HEK293 (cell line): ENCODE data around the gene MEGF8.

Experiments used
- CTCF ChIA-PET: fragments of 350-600 bp; formaldehyde crosslinking; extraction: SDS; loops from one replicate; lab custom pipeline; 2021; ENCODE audit warnings: antibody characterized with exemption; lab: Yijun Ruan, JAX
- POLR2A ChIA-PET: fragments of 300-600 bp; formaldehyde crosslinking; extraction: SDS; loops from one replicate; lab custom pipeline; 2020; ENCODE audit warnings: antibody characterized with exemption, inconsistent platforms; lab: Yijun Ruan, JAX
- H3K27ac ChIP-seq: fragments of 200-500 bp; sonication (Bioruptor generic); 2 replicates; pipeline ENCODE4 v1.5.1; 2014; ENCODE audit warnings: low read depth, low read length, control low read depth, inconsistent platforms; ENCODE audit errors: extremely low read depth
- H3K36me3 ChIP-seq, 2 experiments: fragments of 200-500 bp in 1 of 2; sonication (Bioruptor generic) in 1 of 2; 1 replicate in 1 of 2; 2 replicates in 1 of 2; pipeline ENCODE4 v1.5.1; 2014 to 2017; ENCODE audit warnings: inconsistent platforms in 2 of 2, low read length in 2 of 2; ENCODE audit not compliant: control insufficient read depth in 2 of 2, insufficient read depth in 1 of 2
- H3K4me1 ChIP-seq: fragments of 200-500 bp; sonication (Bioruptor generic); 2 replicates; pipeline ENCODE4 v1.5.1; 2014; ENCODE audit warnings: mild to moderate bottlenecking, low read length, inconsistent platforms; ENCODE audit not compliant: control insufficient read depth, insufficient read depth
- H3K4me3 ChIP-seq: 2 replicates; pipeline ENCODE4 v1.5.1; 2011; ENCODE audit warnings: low read depth, mild to moderate bottlenecking, control low read depth, low read length, moderate library complexity
- H3K9me3 ChIP-seq: fragments of 200-500 bp; sonication (Bioruptor generic); 2 replicates; pipeline ENCODE4 v1.5.1; 2014; ENCODE audit warnings: low read depth, low read length, inconsistent platforms; ENCODE audit not compliant: control insufficient read depth, insufficient read depth
- PRDM1 ChIP-seq: fragments of 450-650 bp; formaldehyde crosslinking; IDR thresholded peaks from 2 replicates; pipeline ENCODE4; 2016; ENCODE audit warnings: missing biosample characterization, missing genetic modification characterization
- RBAK ChIP-seq: fragments of 450-650 bp; formaldehyde crosslinking; IDR thresholded peaks from 2 replicates; pipeline ENCODE4 v1.5.1; 2016; ENCODE audit warnings: missing biosample characterization, missing genetic modification characterization
- ZBTB20 ChIP-seq: fragments of 450-650 bp; formaldehyde crosslinking; IDR thresholded peaks from 2 replicates; pipeline ENCODE4 v1.5.1; 2016; ENCODE audit warnings: missing biosample characterization, missing genetic modification characterization
- ZNF174 ChIP-seq: fragments of 450-650 bp; formaldehyde crosslinking; IDR thresholded peaks from 2 replicates; pipeline ENCODE4 v1.5.0; 2017; ENCODE audit warnings: missing biosample characterization, mild to moderate bottlenecking, missing genetic modification characterization
- ZNF24 ChIP-seq: fragments of 450-650 bp; formaldehyde crosslinking; IDR thresholded peaks from 2 replicates; pipeline ENCODE4 v1.5.1; 2016; ENCODE audit warnings: missing biosample characterization, missing genetic modification characterization
- ZNF292 ChIP-seq: fragments of 450-650 bp; formaldehyde crosslinking; IDR thresholded peaks from 2 replicates; pipeline ENCODE4 v1.5.1; 2016; ENCODE audit warnings: low read depth, missing biosample characterization, missing genetic modification characterization, borderline replicate concordance
- ZNF423 ChIP-seq: fragments of 450-650 bp; formaldehyde crosslinking; IDR thresholded peaks from 2 replicates; pipeline ENCODE4 v1.5.1; 2016; ENCODE audit warnings: missing biosample characterization, missing genetic modification characterization
- ZNF791 ChIP-seq: fragments of 450-650 bp; formaldehyde crosslinking; IDR thresholded peaks from 2 replicates; pipeline ENCODE4 v1.5.1; 2016; ENCODE audit warnings: missing biosample characterization, missing genetic modification characterization
- TF ChIP-seq, protein P1 (sequence below): fragments of 450-650 bp; IDR thresholded peaks from 2 replicates; pipeline ENCODE4 v1.5.1; 2018; ENCODE audit warnings: missing biosample characterization, mild to moderate bottlenecking, missing genetic modification characterization
- TF ChIP-seq, protein P2 (sequence below): fragments of 450-650 bp; formaldehyde crosslinking; optimal IDR thresholded peaks from 2 replicates; pipeline ENCODE3; 2016; ENCODE audit warnings: missing biosample characterization, mild to moderate bottlenecking, missing genetic modification characterization
- TF ChIP-seq, protein P3 (sequence below): fragments of 450-650 bp; formaldehyde crosslinking; IDR thresholded peaks from 2 replicates; pipeline ENCODE4 v1.5.1; 2016; ENCODE audit warnings: missing biosample characterization, missing genetic modification characterization, borderline replicate concordance
- TF ChIP-seq, protein P4 (sequence below): fragments of 450-650 bp; formaldehyde crosslinking; IDR thresholded peaks from 2 replicates; pipeline ENCODE4 v1.5.1; 2016; ENCODE audit warnings: missing biosample characterization, missing genetic modification characterization
- TF ChIP-seq, protein P5 (sequence below): fragments of 450-650 bp; formaldehyde crosslinking; IDR thresholded peaks from 2 replicates; pipeline ENCODE4 v1.5.1; 2016; ENCODE audit warnings: missing biosample characterization, missing genetic modification characterization

MEGF8 gene

DNA sequence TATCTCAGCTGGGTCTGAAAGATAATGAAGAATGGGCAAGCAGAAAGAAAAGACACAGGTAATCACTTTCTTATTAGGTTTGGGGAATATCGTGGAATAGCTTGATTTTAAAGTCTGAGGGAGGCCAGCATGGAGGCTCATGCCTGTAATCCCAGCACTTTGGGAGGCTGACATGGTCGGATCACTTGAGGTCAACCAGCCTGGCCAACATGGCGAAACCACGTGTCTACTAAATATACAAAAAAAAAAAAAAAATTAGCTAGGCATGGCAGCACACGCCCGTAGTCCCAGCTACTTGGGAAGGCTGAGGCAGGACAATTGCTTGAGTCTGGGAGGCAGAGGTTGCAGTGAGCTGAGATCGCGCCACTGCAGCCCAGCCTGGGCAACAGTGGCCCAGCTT lies 21.6 kb upstream of the MEGF8 start:
- H3K4me1 ChIP-seq, result peaks cover 13% of the 10 kb centered on the region
- ChIA-PET POLR2A (interaction anchor here (0.7 kb wide), 2 partner anchors 19 to 121 kb away, joined by 4 to 5 read pairs; no protein-coding TSS in a partner anchor), CTCF (interaction anchor here (0.6 to 1.8 kb wide), 7 partner anchors 9 to 138 kb away, joined by 4 to 8 read pairs (median 4); no protein-coding TSS in a partner anchor)
- peaks cover 0 to 7% of the 10 kb centered on the region in 2 experiments; a peak in 2 of 3 replicates for H3K36me3 ChIP-seq
- TF ChIP-seq ZNF292 (no peak), ZNF174 (tag by site-specific recombination) (no peak), PRDM1 (tag by site-specific recombination) (no peak), ZNF24 (tag by site-specific recombination) (no peak), ZNF423 (tag by site-specific recombination) (no peak), RBAK (tag by site-specific recombination) (no peak), ZNF791 (tag by site-specific recombination) (no peak), ZBTB20 (tag by site-specific recombination) (no peak)
- TF ChIP-seq, protein P1, sequence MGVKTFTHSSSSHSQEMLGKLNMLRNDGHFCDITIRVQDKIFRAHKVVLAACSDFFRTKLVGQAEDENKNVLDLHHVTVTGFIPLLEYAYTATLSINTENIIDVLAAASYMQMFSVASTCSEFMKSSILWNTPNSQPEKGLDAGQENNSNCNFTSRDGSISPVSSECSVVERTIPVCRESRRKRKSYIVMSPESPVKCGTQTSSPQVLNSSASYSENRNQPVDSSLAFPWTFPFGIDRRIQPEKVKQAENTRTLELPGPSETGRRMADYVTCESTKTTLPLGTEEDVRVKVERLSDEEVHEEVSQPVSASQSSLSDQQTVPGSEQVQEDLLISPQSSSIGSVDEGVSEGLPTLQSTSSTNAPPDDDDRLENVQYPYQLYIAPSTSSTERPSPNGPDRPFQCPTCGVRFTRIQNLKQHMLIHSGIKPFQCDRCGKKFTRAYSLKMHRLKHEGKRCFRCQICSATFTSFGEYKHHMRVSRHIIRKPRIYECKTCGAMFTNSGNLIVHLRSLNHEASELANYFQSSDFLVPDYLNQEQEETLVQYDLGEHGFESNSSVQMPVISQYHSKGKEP (tag by site-specific recombination), result no peak
- TF ChIP-seq, protein P2, sequence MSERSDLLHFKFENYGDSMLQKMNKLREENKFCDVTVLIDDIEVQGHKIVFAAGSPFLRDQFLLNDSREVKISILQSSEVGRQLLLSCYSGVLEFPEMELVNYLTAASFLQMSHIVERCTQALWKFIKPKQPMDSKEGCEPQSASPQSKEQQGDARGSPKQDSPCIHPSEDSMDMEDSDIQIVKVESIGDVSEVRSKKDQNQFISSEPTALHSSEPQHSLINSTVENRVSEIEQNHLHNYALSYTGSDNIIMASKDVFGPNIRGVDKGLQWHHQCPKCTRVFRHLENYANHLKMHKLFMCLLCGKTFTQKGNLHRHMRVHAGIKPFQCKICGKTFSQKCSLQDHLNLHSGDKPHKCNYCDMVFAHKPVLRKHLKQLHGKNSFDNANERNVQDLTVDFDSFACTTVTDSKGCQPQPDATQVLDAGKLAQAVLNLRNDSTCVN, result no peak
- TF ChIP-seq, protein P3, sequence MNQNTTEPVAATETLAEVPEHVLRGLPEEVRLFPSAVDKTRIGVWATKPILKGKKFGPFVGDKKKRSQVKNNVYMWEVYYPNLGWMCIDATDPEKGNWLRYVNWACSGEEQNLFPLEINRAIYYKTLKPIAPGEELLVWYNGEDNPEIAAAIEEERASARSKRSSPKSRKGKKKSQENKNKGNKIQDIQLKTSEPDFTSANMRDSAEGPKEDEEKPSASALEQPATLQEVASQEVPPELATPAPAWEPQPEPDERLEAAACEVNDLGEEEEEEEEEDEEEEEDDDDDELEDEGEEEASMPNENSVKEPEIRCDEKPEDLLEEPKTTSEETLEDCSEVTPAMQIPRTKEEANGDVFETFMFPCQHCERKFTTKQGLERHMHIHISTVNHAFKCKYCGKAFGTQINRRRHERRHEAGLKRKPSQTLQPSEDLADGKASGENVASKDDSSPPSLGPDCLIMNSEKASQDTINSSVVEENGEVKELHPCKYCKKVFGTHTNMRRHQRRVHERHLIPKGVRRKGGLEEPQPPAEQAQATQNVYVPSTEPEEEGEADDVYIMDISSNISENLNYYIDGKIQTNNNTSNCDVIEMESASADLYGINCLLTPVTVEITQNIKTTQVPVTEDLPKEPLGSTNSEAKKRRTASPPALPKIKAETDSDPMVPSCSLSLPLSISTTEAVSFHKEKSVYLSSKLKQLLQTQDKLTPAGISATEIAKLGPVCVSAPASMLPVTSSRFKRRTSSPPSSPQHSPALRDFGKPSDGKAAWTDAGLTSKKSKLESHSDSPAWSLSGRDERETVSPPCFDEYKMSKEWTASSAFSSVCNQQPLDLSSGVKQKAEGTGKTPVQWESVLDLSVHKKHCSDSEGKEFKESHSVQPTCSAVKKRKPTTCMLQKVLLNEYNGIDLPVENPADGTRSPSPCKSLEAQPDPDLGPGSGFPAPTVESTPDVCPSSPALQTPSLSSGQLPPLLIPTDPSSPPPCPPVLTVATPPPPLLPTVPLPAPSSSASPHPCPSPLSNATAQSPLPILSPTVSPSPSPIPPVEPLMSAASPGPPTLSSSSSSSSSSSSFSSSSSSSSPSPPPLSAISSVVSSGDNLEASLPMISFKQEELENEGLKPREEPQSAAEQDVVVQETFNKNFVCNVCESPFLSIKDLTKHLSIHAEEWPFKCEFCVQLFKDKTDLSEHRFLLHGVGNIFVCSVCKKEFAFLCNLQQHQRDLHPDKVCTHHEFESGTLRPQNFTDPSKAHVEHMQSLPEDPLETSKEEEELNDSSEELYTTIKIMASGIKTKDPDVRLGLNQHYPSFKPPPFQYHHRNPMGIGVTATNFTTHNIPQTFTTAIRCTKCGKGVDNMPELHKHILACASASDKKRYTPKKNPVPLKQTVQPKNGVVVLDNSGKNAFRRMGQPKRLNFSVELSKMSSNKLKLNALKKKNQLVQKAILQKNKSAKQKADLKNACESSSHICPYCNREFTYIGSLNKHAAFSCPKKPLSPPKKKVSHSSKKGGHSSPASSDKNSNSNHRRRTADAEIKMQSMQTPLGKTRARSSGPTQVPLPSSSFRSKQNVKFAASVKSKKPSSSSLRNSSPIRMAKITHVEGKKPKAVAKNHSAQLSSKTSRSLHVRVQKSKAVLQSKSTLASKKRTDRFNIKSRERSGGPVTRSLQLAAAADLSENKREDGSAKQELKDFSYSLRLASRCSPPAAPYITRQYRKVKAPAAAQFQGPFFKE, result no peak
- TF ChIP-seq, protein P4, sequence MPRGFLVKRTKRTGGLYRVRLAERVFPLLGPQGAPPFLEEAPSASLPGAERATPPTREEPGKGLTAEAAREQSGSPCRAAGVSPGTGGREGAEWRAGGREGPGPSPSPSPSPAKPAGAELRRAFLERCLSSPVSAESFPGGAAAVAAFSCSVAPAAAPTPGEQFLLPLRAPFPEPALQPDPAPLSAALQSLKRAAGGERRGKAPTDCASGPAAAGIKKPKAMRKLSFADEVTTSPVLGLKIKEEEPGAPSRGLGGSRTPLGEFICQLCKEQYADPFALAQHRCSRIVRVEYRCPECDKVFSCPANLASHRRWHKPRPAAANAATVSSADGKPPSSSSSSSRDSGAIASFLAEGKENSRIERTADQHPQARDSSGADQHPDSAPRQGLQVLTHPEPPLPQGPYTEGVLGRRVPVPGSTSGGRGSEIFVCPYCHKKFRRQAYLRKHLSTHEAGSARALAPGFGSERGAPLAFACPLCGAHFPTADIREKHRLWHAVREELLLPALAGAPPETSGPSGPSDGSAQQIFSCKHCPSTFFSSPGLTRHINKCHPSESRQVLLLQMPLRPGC (tag by site-specific recombination), result no peak
- TF ChIP-seq, protein P5, sequence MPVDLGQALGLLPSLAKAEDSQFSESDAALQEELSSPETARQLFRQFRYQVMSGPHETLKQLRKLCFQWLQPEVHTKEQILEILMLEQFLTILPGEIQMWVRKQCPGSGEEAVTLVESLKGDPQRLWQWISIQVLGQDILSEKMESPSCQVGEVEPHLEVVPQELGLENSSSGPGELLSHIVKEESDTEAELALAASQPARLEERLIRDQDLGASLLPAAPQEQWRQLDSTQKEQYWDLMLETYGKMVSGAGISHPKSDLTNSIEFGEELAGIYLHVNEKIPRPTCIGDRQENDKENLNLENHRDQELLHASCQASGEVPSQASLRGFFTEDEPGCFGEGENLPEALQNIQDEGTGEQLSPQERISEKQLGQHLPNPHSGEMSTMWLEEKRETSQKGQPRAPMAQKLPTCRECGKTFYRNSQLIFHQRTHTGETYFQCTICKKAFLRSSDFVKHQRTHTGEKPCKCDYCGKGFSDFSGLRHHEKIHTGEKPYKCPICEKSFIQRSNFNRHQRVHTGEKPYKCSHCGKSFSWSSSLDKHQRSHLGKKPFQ, result no peak
- H3K4me3 ChIP-seq, result no peak overlapping the region
- no peaks in the 10 kb centered on the region for H3K9me3 ChIP-seq
- peak overlapping the region; percentile 75; the same call in 1 of the 2 replicates for H3K27ac ChIP-seq
